Right lung (tissue), 5 donors: ENCODE data around the gene FBXO41. TPM values are rescaled to one million over a fixed set of nuclear protein-coding genes. Genes with fewer than 3 reads are reported as not detected.
"Not testable (repeated sequence)": the region's sequence is repeated elsewhere in the genome, so short reads cannot be mapped to it uniquely, and the experiment has no call there.

ENCODE experiments used
- DNase-seq, 2 donors: peaks; one replicate each; pipeline ENCODE4 v3.0.0-alpha.2; 2013
- polyA plus RNA-seq, 5 donors: library from polyadenylated mRNA; unstranded; fragments of 120-200 nt; gene quantifications; one replicate each; pipeline versions ENCODE4 v1.2.1 to v1.2.3, GENCODE V29; 2013; ENCODE audit warnings: inconsistent platforms in 1 of 5, low replicate concordance in 1 of 5; ENCODE audit not compliant: insufficient read length in 5 of 5, insufficient read depth in 1 of 5

Gene FBXO41
- polyA plus RNA-seq, 5 donors, result 1.5 to 2.1 (median 1.6) TPM

GRCh38 chr2:73262691-73263429 is 21.4 kb downstream of the FBXO41 start:
- DNase-seq, result not testable (repeated sequence)

GRCh38 chr2:73262108-73262651 is 22.1 kb downstream of the FBXO41 start:
- DNase-seq, result no peak

GRCh38 chr2:73260338-73260984 is 23.8 kb downstream of the FBXO41 start:
- DNase-seq, result no peak

GRCh38 chr2:73259704-73260337 is 24.5 kb downstream of the FBXO41 start:
- no peak for DNase-seq

- DNase-seq, result no peak
Measured at GRCh38 chr2:73259276-73259675, 25.0 kb downstream of the FBXO41 start.

GRCh38 chr2:73258913-73259215 is 25.4 kb downstream of the FBXO41 start:
- DNase-seq, result no peak

- DNase-seq, result no peak
Measured at GRCh38 chr2:73258186-73258912, 25.9 kb downstream of the FBXO41 start.

GRCh38 chr2:73257425-73258125 is 26.7 kb downstream of the FBXO41 start:
- DNase-seq, result no peak

GRCh38 chr2:73257021-73257420 is 27.3 kb downstream of the FBXO41 start:
- DNase-seq, result no peak

GRCh38 chr2:73256618-73256922 is 27.7 kb downstream of the FBXO41 start:
- DNase-seq, result no peak

GRCh38 chr2:73255907-73256617 is 28.2 kb downstream of the FBXO41 start:
- DNase-seq, result no peak

- no peak for DNase-seq
Measured at GRCh38 chr2:73255007-73255644, 29.2 kb downstream of the FBXO41 start.

GRCh38 chr2:73254343-73255006 is 29.8 kb downstream of the FBXO41 start:
- DNase-seq, result no peak

GRCh38 chr2:73253901-73254300 is 30.4 kb downstream of the FBXO41 start:
- no peak for DNase-seq

GRCh38 chr2:73253400-73253799 is 30.9 kb downstream of the FBXO41 start:
- DNase-seq, result no peak

- DNase-seq, result no peak
Measured at GRCh38 chr2:73252238-73253027, 31.8 kb downstream of the FBXO41 start.

- no peak for DNase-seq
Measured at GRCh38 chr2:73250872-73251846, 33.1 kb downstream of the FBXO41 start.

GRCh38 chr2:73249636-73250035 is 34.6 kb downstream of the FBXO41 start:
- DNase-seq, result no peak
